Esophagus muscularis mucosa (tissue), 4 donors: Measurements from ENCODE around the gene MRE11.

Experiments used
- CTCF ChIP-seq, 3 experiments: fragments of 200-600 bp in 2 of 3; fragments of 450-650 bp in 1 of 3; sonication (generic) in 2 of 3; IDR thresholded peaks; one replicate each; pipeline ENCODE4 v1.5.1; 2017 to 2019; ENCODE audit warnings: antibody characterized with exemption in 3 of 3, mild to moderate bottlenecking in 2 of 3, moderate library complexity in 1 of 3
- EP300 ChIP-seq: sonication (generic); formaldehyde crosslinking; IDR thresholded peaks from one replicate; pipeline ENCODE4 v1.6.1; 2017; ENCODE audit warnings: antibody characterized with exemption
- POLR2A ChIP-seq: fragments of 450-650 bp; IDR thresholded peaks from one replicate; pipeline ENCODE4 v1.6.1; 2017; ENCODE audit warnings: antibody characterized with exemption, moderate library complexity, mild to moderate bottlenecking, low read depth

DNA sequence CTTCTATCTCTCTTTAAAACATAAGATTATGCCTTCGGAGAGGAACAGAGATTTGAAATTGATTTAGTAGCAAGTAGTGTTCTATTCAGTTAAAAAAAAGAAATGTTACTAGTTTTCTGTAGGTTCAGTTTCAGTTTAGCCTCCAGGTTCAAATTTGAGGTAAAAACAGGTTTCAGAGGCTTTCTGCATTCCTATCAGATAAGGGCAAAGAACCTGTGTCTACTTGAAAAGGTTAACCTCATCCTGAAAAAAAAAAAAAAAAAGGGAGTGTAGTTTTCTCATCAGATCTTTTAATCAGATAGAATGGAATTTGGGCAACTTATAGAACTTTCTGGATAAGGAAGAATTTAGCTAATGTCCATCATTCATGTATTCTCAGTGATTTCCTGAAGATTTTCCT is 30.7 kb upstream of the MRE11 start:
- no peak for TF ChIP-seq EP300
- no peak for TF ChIP-seq CTCF (IDR thresholded peaks at IDR 0.05)
- TF ChIP-seq POLR2A, result no peak
